ENCODE data around the gene CD200R1L.

Gene CD200R1L

DNA sequence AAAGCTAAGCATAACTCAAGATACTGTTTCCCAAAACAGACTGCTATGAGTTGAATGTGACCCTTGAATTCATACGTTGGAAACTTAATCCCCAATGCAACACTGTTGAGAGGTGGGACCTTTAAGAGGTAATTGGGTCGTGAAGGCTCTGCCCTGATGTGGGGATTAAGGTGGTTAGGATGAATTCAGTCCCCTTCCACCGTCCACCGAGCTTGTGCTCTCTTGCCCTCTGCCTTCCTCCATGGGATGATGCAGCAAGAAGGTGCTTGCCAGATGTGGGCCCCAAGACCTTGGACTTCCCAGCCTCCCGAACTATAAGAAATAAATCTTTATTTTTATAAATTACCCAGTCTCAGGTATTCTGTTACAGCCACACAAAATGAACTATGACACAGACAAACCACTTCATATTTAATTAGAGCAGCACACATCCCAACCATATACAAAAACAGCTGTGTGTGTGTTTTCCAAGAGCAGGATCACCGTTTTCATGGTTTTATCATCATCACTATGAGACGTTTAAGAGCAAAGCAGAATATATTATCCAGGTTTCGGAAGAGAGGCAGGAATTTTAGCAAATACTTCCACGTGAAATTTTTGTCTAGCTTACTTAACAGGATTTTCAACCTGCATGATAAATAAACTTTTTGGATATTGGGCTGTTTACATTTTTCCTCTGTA, 61.2 kb downstream of the CD200R1L start:
- no peak for DNase-seq

DNA sequence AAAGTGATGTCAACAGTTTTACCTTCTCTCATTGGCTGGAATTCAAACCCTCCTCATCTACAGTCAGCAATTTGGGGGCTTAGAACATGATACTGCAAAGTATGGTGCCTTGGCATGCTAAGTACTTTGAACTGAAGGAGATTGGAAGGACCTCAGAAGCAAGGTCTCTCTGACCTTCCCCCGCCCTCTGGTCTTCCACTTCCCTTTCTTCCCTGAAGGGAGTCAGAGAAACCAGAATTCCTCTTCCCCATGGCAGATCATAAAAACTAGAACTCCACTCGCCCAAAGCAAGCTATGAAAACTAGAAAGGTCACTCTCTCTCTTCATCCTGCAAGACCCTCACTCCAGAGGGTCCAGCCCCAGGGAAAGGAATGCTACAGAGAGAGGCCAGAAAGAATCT, 64.2 kb downstream of the CD200R1L start:
- DNase-seq, result no peak

DNA sequence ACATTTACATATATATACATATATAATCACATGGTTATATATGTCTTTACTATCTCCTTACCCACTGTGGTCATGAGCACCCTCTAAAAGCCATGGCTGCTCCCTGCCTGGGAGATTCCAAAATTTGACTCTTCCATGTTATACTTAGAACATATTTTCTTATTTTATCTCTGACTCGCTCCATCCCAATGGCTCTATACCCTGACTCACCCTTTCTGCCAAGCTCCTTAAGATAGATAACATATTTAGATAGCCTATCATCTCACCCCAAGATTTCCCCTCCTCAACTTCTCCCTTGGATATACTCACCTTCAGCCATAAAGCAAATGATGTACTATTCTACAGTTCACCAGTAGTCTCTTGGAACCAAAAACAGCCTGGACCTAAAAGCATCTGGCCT, 65.1 kb downstream of the CD200R1L start:
- no peak for DNase-seq

DNA sequence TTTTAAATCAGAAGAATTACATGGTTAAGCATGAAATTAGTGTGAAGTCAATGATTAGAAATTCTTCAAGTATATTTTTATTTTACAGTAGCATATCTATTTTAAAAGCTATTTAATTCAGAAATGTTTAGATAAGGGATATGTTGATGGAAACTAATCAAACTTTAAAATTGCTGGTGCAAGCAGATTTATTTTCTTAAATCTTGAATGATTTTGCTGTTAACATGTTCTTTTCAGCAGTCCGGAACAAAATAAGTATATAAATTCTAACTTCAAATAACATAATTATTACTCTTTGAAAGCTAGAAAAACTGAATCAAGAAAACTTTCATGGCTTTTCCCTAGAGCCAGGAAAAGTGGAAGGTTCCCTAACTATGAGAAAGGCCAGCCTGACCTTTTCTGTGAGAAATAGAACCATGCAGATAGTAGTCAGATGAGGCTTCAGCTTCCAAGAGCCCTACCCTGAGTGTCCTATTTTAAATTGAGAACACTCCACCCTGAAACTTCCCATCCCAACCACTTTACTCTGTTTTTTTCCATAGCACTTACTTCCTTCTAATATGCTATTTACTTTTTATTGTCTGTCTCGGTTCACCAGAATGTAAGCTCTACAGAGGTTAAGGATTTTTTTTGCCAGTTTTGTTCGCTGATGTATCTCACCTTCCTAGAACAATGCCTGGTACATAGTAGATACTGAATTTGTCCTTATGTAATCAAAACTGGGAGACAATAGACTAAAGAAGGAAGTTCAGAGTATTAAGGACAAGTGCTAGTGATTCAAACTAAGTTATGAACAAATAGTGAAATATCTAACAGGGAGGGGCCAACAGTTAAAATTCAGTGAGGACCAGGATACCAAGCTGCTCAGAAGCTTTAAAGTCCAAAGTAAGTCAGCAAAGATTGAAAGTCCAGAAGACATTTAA, 66.8 kb downstream of the CD200R1L start:
- DNase-seq, result no peak

DNA sequence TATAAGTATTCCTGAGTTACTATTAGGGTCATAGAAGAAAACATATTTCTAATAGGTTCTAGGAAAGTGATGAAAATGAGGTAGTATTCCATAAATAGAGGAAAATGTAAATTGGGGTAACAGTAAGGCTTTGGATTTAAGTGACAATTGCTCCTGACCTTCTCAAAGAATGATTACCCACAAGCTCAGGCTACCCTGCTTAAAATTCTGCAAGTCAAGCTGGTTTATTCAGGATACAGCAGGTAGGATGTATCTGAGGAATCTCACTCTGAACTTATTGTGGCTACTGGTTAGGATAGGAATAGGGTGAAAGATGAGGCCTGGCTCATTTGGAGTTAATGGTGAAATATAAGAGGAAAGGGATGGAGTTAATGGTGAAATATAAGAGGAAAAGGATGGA, 67.7 kb downstream of the CD200R1L start:
- DNase-seq, result no peak

DNA sequence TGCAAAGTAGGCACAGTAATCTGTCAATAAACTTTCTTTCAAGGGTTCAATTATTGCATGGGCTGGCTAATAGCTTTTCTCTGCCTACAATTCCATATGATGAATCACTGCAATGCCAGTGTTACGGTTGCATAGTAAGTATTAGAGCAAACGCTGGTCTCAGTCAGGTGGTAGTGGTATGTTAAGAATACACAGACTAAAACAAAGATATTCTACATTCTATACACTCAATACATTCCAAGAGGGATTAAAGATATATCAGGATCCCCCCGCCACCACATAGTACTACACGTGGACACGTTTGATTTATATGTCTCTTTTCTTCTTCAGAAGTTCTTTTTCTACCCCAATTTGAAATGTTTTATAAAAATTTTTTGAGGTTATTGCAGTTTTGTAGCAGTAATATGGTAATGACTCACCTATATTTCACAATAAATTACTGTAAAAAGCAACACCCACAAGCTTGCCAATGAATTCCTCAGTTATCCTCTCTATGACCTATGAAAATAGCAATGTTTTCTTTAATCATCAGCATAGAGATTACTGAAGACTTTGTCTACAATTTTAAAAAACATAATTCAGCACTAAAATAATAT, 68.2 kb downstream of the CD200R1L start:
- DNase-seq, result no peak

DNA sequence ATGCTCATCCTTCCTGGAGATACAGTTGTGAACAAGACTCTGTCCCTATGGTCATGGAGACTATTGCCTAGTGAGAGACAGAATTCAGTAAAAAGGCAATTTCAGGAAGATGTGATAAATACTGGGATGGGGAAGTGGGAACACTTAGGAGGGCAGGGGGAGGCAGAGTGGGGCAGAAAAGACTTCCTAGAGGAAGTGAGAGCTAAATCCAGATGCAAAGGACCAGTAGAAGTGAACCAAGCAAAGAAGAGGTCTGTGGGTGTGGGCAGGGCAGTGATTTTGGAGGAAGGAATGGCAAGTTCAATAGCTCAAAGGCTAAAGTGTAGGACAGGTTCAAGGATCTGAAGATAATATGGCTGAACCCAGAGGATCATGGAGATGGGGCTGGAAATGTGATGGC, 68.9 kb downstream of the CD200R1L start:
- DNase-seq, result no peak

DNA sequence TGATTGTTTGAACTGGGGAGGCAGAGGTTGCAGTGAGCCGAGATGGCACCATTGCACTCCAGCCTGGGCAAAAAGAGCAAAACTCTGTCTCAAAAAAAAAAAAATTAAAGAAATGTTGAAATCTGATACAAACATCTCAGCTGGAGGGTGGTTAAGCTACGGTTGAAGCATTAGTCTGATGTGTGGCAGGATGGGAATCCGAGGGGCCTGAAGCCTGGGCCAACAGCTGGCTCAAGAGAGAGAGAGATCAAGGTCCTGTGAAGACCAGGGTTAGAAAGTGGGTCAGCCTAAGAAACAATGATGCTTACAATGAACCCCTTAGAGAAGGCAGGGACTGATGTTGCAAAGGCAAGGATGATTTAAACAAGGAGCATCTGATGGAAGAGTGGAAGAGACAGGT, 69.8 kb downstream of the CD200R1L start:
- DNase-seq, result no peak

DNA sequence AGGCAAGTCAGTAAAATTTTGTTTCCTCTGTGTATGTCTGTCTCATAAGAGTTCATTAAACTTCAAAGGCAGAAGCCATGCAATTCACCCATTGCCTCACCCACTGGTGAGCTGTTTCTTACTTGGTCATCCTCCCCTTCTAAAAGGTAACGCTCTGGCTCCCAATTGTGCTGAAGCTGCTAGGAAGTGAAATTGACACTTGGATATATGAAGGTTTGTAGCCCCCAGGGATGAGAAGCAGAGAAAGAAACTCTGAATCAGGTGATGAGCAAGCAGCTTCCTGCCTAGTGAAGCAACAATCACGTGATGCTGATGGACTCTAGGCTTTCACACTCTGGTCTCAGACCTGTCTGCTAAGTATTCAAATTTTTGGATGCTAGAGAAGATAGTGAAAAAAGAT, 70.7 kb downstream of the CD200R1L start:
- peak; percentile 19 for DNase-seq

DNA sequence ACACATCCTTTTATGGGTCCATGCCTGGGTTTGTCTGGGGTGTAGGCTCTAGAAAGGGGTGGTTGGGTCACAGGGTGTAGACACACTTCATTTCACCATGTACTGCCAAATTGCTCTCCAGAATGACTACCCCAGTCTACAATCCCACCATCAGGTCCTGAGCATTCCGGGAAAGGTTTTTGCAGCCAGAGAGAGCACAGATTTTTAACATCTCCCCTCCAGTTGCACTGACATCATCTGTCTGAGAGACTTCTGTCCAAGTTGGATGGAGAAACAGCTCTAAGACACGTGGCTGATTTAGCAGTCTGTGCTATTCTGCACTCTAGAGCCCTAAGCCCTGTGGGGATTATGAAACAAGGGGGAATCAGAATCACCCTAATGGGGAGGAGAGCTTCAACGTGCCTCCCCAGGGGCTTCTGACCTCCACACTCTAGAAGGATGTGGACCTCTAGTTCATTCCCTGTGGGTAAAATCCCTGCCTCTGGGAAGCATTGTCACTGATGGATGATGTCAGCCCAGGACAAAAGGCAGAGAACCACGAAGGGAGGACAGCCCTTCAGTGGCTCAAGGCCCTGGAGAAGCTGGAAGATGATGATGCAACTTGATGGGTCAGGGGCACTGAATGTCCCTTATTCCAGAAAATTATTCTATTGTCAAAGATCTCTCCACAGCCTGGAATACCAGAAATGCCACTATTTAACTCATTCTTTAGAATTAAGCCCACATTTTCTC, 71.5 kb downstream of the CD200R1L start:
- no peak for DNase-seq

DNA sequence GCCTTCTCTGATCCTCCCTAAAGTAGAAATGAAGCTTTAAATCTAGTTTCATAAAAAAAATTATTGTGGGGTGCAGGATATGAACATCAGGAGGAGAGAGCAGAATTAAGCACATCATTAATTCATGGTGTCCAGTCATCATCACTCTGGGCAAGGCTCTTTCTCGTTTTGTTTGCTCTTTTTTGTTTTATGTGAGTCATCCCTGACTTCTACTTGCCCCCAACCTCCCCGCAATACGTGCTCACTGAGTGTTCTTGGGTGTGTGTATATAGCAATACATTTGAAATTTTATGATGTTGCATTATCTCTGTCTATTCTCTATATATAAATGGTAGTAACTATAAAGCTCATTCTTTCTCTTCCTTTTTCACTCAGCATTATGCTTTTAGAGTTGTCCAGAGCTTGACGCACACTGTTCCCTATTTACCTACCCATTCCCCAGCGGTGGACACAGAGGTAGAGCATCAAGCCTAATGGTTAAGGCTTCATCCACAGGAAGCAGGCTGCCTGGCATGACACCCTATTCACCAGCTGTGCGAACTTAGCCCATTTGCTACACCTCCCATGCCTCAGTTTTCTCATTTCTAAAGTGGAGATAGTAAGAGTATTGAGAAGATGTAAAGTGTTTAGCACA, 72.3 kb downstream of the CD200R1L start:
- peak; percentile 44 for DNase-seq

DNA sequence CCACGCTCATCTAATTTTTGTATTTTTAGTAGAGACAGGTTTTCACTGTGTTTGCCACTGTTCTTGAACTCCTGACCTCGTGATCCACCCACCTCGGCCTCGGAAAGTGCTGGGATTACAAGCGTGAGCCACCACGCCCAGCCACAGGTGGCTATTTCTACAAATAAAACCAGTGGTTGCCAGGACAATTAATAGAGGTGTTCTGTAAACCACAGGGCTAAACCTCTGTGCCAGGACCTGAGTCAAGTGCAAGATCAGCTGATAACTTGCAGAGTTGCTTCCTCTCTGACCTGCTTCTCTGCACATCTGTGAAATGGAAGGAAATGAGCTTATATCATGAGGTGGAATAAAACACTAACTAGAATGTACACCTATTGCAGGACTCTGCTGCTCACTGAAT, 72.8 kb downstream of the CD200R1L start:
- peak; percentile 77 for DNase-seq

DNA sequence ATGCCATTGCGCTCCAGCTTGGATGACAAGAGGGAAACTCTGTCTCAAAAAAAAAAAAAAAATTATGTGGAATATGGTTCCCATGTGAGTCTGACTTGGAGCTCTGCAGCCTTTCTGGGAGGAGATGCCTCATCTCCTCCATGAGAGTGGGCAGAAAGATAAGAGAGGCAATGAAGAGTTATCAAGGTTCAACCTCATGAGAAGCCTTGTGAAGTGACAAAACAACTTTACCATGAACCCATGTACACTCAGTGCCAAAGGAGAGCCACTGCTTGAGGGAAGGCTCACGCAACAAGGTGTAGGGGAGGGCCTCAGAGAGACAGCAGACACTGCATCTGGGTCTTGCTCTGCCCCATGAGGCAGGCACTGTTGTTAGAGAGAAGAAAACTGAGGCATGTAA, 75.7 kb downstream of the CD200R1L start:
- DNase-seq, result no peak

DNA sequence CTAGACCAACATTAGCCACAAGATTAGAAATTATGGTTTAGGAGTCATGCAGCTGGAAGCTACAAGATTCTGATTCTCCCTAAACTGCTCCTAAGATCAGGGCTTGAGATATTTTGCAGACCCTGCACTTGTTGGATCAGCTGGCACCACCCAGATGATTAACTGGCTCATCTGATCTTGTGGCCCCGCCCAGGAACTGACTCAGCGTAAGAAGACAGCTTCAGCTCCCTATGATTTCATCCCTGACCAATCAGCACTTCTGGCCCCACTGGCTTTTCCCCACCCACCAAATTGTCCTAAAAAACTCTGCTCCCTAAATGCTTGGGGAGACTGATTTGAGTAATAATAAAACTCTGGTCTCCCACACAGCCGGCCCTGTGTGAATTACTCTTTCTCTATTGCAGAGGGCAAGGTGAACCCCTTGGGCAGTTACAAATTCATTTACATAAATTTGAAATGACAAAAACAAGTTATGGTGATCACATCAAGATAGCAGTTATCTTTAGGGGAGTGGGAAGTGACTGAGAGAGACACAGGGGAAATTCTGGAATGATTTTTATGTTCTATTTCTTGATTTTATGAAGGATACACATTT, 76.5 kb downstream of the CD200R1L start:
- no peak for DNase-seq

DNA sequence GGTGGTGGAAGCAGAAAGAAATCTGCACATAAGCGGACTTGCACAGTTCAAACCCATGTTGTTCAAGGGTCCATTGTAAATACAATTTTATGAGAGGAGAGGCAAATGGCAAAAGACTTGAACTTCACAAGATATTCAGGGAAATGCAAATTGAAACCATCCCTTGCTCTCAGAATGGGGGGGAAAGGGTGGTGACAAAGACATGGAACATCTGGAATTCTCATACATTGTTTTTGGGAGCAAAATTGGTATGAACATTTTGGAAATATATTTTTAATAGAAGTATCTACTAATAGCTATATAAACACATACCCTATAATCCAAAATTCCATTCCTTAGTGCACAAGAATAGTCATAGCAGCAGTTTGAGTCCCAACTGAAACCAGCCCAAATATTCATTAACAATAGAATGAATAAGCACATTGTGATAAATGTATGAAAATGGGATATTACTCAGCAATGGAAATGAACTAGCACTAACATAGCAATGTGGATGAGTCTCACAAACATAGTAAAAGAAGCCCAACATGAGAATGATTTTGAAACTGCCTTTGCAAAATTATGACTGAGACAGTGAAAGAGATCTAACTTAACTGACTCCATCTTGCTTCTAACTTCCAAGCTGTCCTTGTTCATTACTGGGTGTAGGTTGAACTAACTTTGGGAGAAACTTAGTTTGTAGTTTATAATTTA, 77.2 kb downstream of the CD200R1L start:
- DNase-seq, result no peak

DNA sequence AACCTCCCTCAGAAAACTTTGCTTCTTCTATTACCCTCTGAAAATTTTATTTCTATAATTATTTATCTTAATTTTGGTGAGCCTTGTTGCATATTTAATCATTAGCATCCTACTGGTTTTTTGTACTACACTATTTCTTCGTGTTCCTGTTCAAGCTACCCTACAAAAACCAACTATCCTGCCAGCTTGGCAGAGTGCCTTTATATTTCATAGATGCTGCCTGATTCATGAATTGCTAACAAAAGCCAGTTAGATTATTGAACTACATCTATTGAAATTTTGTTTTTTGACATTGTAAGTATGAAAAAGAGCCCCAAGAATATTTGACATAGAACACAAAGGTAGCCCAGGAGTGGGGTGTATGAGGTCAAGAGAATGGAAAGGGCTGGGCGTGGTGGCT, 78.9 kb downstream of the CD200R1L start:
- DNase-seq, result no peak

DNA sequence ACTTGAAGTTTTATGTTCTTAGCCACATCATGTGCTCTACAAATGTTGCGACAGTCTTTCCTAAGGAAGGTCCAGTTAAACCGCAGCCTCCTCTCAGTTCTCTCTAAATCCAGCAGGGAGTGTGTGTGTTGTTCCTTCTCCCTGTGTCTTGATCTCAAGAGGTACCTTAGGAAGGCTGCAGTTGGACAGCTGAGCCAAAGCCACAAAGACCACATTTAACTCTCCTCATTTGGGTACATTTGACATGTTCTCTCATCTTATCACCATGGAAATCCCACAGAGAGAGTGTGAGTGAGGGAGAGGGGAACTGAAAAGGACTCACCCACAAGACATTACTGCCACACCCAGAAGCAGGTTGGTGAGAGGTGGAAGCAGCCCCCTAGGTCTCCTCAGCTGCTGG, 79.5 kb downstream of the CD200R1L start:
- DNase-seq, result peak; percentile 18
